Non-pigmented ciliary epithelial cell (primary cell): ENCODE measurements around the gene TANC1.
"Not testable (repeated sequence)": the region's sequence is repeated elsewhere in the genome, so short reads cannot be mapped to it uniquely, and the experiment has no call there.

Source experiments
- DNase-seq: peaks from one replicate; pipeline ENCODE4 v3.0.0-alpha.2; 2010; ENCODE audit warnings: low read depth

TANC1 gene

GRCh38 chr2:159029936-159030335 lies 61.5 kb downstream of the TANC1 start:
- DNase-seq = no peak

GRCh38 chr2:159030674-159031380 lies 62.4 kb downstream of the TANC1 start:
- peak; percentile 59 for DNase-seq

GRCh38 chr2:159032146-159032545 lies 63.7 kb downstream of the TANC1 start:
- DNase-seq = no peak

- no peak for DNase-seq
Measured at GRCh38 chr2:159032580-159032979, 64.1 kb downstream of the TANC1 start.

- DNase-seq = no peak
Measured at GRCh38 chr2:159034713-159035112, 66.3 kb downstream of the TANC1 start.

GRCh38 chr2:159035790-159036411 lies 67.5 kb downstream of the TANC1 start:
- peak; percentile 47 for DNase-seq

DNA sequence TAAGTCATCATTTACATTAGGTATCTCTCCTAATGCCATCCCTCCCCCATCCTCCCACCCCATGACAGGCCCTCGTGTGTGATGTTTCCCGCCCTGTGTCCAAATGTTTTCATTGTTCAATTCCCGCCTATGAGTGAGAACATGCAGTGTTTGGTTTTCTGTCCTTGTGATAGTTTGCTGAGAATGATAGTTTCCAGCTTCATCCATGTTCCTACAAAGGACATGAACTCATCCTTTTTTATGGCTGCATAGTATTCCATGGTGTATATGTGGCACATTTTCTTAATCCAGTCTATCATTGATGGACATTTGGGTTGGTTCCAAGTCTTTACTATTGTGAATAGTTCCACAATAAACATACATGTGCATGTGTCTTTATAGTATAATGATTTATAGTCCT lies 68.0 kb downstream of the TANC1 start:
- DNase-seq = not testable (repeated sequence)

GRCh38 chr2:159041328-159041727 lies 72.9 kb downstream of the TANC1 start:
- not testable (repeated sequence) for DNase-seq

DNA sequence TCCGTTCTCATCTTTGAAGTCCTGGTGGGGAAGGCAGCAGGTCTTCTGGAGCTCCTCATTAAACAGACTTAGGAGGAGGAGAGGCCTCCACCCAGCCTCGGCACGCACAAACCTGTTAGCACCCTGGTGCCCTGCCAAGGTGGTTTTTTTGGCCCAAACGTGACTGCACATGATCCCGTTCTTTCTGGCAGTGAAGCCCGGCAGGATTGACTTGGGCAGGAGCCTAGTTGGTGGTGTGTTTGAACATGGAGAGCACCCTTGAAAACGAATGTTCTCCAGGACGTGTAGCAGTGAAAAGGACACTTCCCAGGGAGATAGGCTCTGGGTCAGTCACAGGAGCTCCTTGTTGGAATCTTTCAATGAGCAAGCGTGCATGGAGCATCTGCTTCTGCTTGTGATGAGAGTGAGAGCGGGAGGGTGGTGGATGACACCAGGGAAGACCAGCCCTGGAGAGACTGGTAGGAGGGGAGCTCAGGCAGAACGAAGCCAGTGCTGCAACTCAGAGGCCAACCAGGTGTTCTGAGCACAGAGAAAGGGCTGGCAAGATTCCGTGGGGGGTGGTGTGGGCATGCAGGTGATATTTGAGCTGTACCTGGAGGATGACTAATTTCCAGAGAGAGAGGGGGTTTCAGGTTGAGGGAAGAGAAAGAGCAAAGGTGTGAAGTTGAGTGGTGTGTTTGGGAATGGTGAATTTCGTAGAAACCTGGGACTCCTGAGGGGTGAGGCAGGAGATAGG lies 73.8 kb downstream of the TANC1 start:
- DNase-seq = no peak

DNA sequence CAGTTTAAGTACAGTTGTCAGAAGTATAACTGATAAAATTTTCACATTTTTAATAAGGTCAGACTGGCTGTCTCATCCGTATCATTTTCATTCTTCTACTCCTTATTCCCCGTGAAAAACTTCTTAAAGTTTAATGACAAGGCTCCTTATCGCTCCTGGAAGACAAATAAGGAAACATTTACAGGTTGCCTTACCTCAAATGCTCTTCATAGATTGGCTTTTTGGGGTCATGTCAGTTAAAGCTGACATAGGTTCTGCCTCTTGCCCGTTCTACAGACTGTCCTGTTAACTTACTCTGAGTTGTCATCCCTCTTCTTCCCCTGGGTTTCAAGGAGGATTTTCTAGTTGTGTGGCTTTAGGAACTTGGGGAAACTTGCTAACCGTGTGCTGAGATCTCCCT lies 75.3 kb downstream of the TANC1 start:
- no peak for DNase-seq

GRCh38 chr2:159044804-159045286 lies 76.4 kb downstream of the TANC1 start:
- DNase-seq = no peak

DNA sequence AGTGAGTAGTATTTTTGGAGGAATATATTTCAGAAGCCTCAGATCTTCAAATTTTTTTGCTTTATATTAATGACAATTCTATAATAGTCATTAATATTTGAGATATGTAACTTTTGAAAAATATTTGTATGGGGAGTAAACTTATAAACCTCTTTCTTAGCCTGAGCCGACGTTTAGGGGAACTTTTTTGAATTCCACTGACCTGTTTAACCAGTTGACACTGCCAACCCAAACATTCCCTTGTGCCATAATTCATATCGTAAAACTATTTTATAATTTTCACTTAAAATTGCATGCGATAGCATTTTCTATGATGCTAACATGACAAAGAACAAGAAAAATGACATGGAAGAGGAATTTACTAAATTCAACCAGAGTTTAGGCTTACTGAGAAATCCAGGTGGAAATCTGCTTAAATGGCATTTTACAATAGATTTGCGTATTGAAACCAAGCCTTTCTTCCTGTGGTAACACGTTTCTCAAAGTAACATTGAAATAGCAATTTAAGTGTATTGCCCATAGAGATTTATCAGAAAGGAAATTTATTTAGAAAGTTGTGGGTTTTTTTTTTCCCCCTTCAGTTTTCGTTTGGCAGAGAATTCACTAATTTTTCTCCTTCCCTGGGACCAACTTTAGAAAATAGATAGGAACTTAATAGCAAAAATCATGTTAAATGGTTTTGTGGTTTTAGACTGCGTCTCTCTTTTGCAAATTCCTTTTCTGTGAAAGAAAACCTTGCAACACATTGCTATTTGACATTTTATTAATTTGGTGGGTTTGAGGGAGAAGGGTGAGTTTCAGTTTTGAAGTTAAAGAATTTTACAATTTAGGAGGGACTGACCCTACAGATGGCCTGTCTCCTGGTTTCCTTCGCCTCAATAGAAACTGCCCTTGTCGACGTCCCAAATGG lies 77.4 kb downstream of the TANC1 start:
- DNase-seq = no peak

- DNase-seq = peak; percentile 42
Measured at GRCh38 chr2:159046966-159047365, 78.5 kb downstream of the TANC1 start.

- no peak for DNase-seq
Measured at GRCh38 chr2:159050426-159050825, 82.0 kb downstream of the TANC1 start.

GRCh38 chr2:159051133-159051532 lies 82.7 kb downstream of the TANC1 start:
- no peak for DNase-seq

DNA sequence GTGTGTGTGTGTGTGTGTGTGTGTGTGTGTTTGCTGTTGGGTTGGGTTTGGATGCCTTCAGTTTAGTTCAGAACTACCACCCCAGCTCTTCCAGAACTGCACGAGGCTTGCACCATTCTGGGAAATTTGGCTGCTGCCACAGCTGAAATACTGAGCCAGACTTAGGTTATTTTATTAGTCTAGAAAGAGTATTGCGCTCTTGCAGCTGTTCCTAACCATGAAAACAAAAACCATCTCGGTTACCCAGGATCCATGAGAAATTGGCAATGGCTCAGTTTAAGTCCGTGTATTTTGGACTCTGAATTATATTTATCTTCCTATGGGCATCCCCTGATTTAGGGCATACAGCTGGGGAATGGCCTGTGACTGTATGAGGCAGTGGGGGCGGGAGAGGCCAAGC lies 83.2 kb downstream of the TANC1 start:
- no peak for DNase-seq

DNA sequence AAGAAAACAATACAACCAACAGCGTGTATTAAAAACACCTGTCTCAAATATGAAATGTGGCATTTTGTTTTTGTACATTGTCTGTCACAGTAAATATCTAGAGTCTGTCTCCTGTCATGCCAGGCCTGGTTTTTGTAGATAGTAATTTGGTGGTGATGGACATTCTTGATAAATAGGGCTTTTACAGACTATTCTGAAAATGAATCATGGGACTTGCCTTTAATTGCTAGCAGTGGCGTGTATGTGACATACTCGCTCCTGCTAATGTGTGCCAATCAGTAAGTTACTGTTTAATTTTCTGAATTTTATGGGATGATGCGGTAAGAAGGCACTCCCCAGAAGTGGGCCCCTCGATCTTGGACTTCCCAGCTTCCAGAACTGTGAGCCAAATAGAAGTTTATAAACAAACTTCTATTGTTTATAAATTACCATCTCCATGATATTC lies 83.7 kb downstream of the TANC1 start:
- no peak for DNase-seq

DNA sequence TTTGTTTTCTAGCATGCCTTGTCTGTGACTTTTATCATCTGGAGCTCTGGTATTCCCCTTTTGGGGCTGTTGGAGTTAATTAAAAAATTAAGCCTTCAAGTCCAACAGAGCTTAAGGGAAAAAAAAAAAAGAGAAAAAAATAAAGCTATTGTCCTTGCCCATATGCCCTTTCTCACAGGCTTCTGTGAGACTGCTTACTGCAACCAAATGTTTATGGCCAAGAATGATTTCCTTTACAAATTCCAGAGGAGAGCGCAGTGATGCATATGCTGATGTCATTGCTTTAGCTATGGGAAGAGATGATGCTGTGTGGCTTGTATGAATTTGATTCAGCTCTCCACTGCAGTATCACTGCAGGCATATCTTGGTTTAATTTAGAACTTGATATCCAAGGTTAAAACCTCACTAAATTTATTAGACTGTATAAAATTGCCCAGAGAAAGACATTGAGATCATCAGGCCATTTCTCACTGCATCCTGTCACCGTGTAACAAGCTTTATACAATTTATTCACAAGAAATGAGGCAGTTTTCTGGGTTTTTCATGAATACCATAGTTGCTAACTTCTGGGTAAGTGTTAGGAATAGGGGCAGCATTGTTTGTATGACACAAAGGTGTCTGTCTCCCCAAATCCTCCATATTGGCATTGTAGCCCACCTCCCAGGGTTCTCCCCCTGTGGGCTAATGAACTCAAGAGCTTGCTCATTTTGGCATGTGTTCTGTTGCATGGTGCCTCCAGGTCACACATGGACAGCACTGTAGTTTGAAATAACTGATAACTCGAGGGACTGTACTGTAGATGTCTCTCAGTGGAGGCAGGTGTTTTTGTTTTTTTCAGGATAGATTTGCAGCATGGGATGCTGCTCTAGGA lies 85.0 kb downstream of the TANC1 start:
- DNase-seq = peak; percentile 79

- no peak for DNase-seq
Measured at GRCh38 chr2:159054032-159054334, 85.5 kb downstream of the TANC1 start.

GRCh38 chr2:159054985-159055384 lies 86.5 kb downstream of the TANC1 start:
- no peak for DNase-seq

- DNase-seq = no peak
Measured at GRCh38 chr2:159060518-159060917, 92.1 kb downstream of the TANC1 start.
